Natural killer cell treated with Interleukin-12 subunit alpha and Interleukin-12 subunit beta and Interleukin-15 and Interleukin-18, amount 100 ng/mL, for 72 hours (primary cell): Measurements from ENCODE around the gene TMEM54. TPM values are rescaled to one million over a fixed set of nuclear protein-coding genes. Genes with fewer than 3 reads are reported as not detected.

Experiments used
- ATAC-seq, 2 donors: fragments of 150-1000 bp; cut with Tn5 transposase in 1 of 2; sonication (Bioruptor Pico), chemical (Tn5 transposase) in 1 of 2; 2 replicates each; pipeline ENCODE4 v1.10.0; 2021
- DNase-seq: peaks from one replicate; pipeline ENCODE4 v3.0.0; 2022; ENCODE audit warnings: low spot score
- H3K27ac Mint-ChIP-seq, 2 donors: 1 replicate in 1 of 2; 2 replicates in 1 of 2; pipeline ENCODE4 v1.8.0; 2022; ENCODE audit warnings: mixed read lengths in 2 of 2, mild to moderate bottlenecking in 1 of 2, moderate library complexity in 1 of 2
- H3K27me3 Mint-ChIP-seq, 2 donors: 1 replicate in 1 of 2; 2 replicates in 1 of 2; pipeline ENCODE4 v1.8.0; 2022; ENCODE audit warnings: mixed read lengths in 2 of 2
- H3K36me3 Mint-ChIP-seq: one replicate; pipeline ENCODE4 v1.8.0; 2022; ENCODE audit warnings: mixed read lengths
- H3K4me1 Mint-ChIP-seq, 2 donors: 1 replicate in 1 of 2; 2 replicates in 1 of 2; pipeline ENCODE4 v1.8.0; 2022; ENCODE audit warnings: low read depth in 2 of 2, mixed read lengths in 2 of 2, mild to moderate bottlenecking in 1 of 2
- H3K4me3 Mint-ChIP-seq: one replicate; pipeline ENCODE4 v1.8.0; 2022; ENCODE audit warnings: mixed read lengths
- H3K9me3 Mint-ChIP-seq: 2 replicates; pipeline ENCODE4 v1.8.0; 2022; ENCODE audit warnings: mixed read lengths
- total RNA-seq, 2 donors: library from RNA; stranded (reverse); gene quantifications; one replicate each; pipeline ENCODE4 v1.2.3, GENCODE V29; 2022

Gene TMEM54
- total RNA-seq, 2 donors from 2014 or later = 2.5 to 5.9 TPM

DNA sequence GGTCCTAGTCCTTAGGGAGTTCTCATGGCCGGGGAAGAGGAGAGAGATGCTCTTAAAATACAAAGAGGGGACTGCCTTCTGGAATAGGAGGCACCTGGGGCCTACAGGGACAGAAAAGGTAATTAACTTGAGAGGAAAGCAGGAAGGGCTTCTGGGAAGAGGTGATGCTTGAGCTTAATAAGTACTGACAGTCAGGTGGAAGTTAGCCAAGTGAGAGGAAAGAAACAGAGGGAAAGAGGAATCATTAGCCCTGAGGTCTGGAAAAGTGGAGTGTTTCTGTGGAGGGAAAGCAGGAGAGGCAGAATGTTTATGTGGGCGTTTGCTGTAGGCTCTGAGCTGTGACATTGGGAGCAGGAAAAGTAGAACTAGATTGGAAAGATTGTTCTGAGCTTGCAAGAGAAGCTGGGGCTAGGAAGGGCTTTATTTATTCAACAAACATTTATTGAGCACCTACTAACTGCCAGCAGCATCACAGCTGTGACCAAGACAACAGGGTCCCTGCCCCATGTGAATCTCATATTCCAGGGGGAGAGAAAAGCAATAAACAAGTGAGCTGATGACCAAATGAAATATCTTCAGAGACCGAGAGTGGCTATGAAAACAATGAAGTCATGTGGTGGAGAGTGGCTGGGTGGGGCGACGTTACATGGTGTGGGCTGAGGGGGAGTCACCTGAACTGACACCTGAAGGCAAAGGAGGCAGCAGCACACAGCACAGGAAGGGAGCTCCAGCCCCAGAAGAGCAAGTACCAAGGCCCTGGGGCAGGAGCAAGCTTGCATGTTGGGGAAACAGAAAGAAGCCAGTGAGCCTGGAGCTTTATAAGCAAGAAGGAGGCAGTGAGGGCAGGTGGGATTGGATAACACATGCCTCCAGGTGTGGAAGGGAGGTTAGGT lies 26.1 kb downstream of the TMEM54 start:
- peaks cover 21 to 29% of the 10 kb centered on the region in 2 donors for H3K27me3 Mint-ChIP-seq
- H3K36me3 Mint-ChIP-seq = no peaks in the 10 kb centered on the region
- DNase-seq = no peak
- ATAC-seq = no peak
- H3K27ac Mint-ChIP-seq = peak overlapping the region in 1 of 2 donors; percentile 29
- peaks cover 2 to 13% of the 10 kb centered on the region in 2 donors for H3K4me1 Mint-ChIP-seq
- H3K9me3 Mint-ChIP-seq = no peaks in the 10 kb centered on the region
- H3K4me3 Mint-ChIP-seq = no peak overlapping the region

DNA sequence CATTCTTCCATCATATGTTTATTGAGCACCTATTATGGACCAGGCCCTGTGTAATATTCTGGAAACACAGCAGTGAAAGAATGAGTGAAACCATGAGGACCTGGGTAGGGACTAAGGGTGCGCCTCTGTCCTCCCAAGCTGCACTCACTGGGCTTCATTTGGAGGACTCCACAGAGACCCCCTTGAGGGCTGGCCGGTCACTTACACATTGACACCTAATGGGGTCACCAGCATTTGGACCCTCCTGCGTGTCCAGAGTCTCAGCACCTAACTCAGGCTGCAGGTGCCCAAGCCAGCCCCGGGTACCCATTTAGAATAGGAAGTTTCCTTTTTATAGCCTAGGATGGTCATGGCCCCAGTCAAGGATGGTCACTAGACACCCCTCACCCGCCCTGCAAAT lies 27.7 kb downstream of the TMEM54 start:
- DNase-seq = no peak
- no peaks in the 10 kb centered on the region for H3K36me3 Mint-ChIP-seq
- peaks cover 33 to 38% of the 10 kb centered on the region in 2 donors for H3K27me3 Mint-ChIP-seq
- no peak overlapping the region for H3K4me3 Mint-ChIP-seq
- H3K4me1 Mint-ChIP-seq = peaks cover 11 to 21% of the 10 kb centered on the region in 2 donors
- ATAC-seq = no peak
- no peaks in the 10 kb centered on the region for H3K9me3 Mint-ChIP-seq
- H3K27ac Mint-ChIP-seq = no peak overlapping the region

DNA sequence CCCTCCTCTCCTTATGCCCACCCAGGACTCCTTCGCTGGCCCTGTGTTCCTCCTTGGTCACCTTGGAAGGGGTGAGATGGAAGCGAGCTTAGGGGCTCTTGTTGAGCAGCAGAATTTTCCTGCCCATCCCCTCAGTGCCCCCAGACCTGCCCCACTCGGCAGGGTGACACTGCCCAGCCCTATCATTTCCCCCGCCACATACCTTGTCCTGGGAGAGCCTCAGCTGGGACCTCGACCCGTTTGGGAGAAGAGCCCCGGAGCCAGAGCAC lies 29.1 kb downstream of the TMEM54 start:
- Mint-ChIP-seq H3K9me3 (no peaks in the 10 kb centered on the region), H3K27me3 (peaks cover 33 to 34% of the 10 kb centered on the region in 2 donors), H3K36me3 (no peaks in the 10 kb centered on the region), H3K27ac (no peak overlapping the region), H3K4me3 (no peak overlapping the region), H3K4me1 (peaks cover 11 to 21% of the 10 kb centered on the region in 2 donors)
- DNase-seq (no peak), ATAC-seq (no peak)

DNA sequence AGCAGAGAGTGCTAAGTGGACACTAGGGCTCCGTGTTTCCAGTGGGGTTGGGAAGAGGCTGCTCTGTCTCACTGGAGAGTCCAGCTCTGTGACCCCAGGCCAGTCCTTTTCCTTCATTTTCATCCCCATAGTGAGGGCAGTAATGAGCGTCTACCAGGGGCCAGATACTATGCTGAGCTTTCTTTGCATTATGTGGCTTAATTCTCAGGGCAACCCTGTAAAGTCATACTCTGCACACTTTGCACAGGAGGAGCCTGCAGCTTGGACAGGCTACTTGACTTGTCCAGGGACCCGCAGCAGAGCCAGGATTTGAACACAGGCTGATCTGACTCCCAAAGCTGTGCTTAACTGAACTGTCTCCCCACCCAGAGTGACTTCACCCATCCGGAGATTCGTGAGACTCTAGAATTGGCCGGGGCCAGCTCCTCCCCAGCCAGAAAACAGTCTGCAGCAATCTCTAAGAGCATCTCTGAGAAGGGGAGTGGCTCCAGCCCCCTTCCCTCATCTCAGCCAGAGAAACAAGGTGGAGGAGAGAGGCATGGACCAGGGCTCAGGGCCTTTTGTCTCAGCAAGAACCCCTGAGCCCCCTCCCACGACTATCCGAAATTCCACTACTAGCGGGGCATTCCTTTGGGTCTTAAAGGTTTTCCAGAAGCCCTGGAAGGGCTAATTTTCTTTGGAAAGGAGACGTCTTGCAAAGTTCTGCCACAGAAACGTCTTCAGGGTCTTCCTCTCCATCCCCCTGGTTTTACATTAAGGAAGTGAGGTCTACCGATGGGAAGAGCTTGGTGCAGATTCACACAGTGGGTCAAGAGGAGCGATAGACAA lies 29.6 kb downstream of the TMEM54 start:
- no peaks in the 10 kb centered on the region for H3K9me3 Mint-ChIP-seq
- DNase-seq (no peak), ATAC-seq (no peak)
- H3K36me3 Mint-ChIP-seq = no peaks in the 10 kb centered on the region
- H3K4me3 Mint-ChIP-seq = peak overlapping the region; percentile 37
- peaks cover 11 to 21% of the 10 kb centered on the region in 2 donors for H3K4me1 Mint-ChIP-seq
- H3K27me3 Mint-ChIP-seq = peaks cover 33 to 34% of the 10 kb centered on the region in 2 donors
- H3K27ac Mint-ChIP-seq = no peak overlapping the region

DNA sequence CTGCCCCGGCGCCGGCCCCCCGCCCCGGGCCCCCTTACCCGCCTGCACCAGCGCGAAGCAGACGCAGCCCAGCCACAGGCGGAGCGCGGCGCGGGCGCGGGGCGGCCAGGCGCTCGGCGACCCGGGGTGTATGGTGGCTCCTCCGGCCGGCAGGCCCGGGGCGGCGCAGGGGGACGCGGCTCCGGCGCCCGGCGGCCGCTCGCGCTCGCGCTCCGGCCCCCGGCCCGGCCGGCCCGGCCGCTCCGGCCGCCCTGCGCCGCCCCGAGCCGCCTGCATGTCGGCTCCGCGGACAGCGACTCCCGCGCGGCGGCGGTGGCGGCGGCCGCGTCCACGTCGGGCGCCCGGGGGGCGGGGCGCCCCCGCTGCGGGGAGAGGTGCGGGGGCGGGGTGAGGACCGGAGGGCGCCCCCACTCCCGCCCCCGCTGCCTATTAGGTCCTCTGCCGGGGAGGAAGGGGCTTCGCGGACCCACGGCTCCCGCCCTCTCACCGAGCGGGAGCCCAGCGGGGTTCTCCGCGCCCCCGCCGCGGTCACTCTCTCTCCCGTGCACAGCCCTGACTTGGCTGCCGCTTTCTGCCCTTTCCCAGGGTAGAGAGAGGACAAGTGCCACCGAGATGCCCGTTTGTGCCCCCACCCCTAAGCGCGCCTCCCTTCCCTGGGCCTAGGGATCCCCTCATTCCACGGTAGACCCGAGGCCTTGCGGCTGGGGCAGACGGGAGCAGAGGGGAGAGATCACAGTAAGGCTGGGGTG lies 30.4 kb downstream of the TMEM54 start, which contains the start of gene FNDC5:
Gene FNDC5, minus strand, starts transcription at position 298 of the 749 bp plus-strand sequence.
- ATAC-seq (peak; percentile 28 to 54), DNase-seq (no peak)
- Mint-ChIP-seq H3K9me3 (no peaks in the 10 kb centered on the region), H3K4me1 (peaks cover 11 to 21% of the 10 kb centered on the region in 2 donors), H3K27ac (peak within 1 kb of the TSS in 1 of 2 donors; percentile 3), H3K27me3 (peaks cover 30 to 34% of the 10 kb centered on the region in 2 donors), H3K4me3 (peak within 1 kb of the TSS; percentile 73), H3K36me3 (no peaks in the 10 kb centered on the region)

DNA sequence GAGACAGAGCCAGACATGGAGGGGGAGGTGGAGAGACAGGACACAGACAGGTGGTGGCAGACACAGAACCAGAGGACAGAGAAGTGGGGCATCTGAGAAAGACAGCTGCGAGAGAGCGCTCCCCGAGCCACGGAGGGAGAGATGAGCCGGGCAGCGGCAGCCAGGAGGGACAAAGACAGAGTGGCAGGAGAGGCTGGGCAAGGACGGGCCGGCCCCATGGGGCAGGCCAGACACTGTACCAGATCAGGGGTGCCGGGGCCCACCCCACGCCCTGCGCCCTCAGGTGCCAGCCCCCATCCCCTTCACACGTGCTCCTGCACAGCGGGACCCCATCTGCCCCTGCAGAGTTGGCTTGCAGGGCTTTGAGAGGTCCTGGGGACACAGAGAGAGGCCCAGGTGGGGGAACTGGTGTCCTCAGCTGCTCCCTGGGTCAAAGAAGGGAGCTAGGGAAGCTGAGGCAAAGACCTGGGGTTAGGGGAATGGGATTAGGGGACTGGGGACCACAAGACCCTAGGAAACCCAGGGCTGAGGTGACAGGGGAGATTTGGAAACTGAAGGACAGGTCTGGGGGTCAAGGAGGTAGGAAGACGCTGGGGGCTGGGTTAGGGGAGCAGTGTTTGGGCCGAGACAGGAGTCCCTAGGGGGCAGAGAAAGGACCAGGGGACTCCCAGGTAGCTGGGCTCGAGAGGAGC lies 31.1 kb downstream of the TMEM54 start:
- ATAC-seq = peak in 1 of 2 donors; percentile 5

DNA sequence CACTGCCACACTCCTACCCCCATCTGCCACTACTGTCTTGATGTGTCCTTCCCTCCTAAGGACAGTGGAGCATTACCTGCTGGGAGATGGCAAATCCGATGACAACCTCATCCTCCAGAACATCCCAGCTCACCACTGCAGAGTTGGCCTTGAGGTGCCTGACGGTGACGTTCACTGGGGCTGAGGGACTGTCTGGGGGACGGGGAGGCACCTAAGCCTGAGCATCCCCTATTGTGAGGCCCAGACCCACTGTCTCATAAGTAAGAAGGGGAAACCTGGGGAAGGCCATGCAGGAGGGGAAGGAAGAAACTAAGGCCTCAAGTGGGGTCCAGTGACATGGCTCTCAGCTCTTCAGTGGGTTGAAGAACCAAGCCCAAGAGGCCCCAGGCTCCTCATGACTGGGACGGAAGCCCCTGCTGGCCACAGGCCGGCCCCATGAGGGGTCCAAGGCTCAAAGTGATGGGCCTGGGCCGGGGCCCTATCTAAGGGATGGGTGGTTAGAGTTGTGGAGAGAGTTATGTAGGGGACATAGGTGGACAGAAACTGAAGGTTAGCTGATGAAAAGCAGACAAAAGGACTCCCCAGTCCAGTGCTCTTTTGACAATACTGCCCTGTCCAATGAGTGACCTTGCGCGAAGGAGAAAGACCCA lies 32.3 kb downstream of the TMEM54 start:
- Mint-ChIP-seq H3K27ac (peak overlapping the region in 1 of 2 donors; percentile 3), H3K9me3 (no peaks in the 10 kb centered on the region), H3K4me3 (peak overlapping the region; percentile 73), H3K36me3 (no peaks in the 10 kb centered on the region), H3K4me1 (peaks cover 11 to 15% of the 10 kb centered on the region in 2 donors), H3K27me3 (peaks cover 15 to 23% of the 10 kb centered on the region in 2 donors)
- no peak for DNase-seq
- ATAC-seq = no peak

More for the DNA sequence above, 31.1 kb downstream of the TMEM54 start:
- H3K4me1 Mint-ChIP-seq = peaks cover 11 to 18% of the 10 kb centered on the region in 2 donors
- H3K27ac Mint-ChIP-seq = peak overlapping the region in 1 of 2 donors; percentile 3
- H3K27me3 Mint-ChIP-seq = peaks cover 23 to 28% of the 10 kb centered on the region in 2 donors
- H3K36me3 Mint-ChIP-seq = no peaks in the 10 kb centered on the region
- H3K4me3 Mint-ChIP-seq = peak overlapping the region; percentile 73
- H3K9me3 Mint-ChIP-seq = no peaks in the 10 kb centered on the region
- DNase-seq = no peak

DNA sequence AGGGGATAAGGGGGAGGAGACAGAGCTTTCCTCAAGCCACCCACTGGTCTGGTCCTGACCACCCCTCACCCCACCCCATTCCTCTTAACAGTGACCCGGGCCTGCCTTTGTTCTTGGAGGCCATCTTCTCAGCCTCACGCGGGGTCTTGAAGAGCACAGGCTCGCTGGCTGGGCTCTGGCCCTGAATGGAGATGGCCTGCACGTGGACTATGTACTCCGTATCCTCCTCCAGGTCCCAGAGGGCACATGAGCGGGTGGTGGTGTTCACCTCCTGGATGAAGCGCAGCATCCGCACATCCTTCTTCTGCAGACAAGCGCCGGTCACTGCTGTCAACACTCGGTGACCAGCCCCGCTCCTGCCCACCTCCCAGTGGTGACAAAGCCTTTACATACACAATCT lies 33.1 kb downstream of the TMEM54 start:
- ATAC-seq (no peak), DNase-seq (no peak)
- no peak overlapping the region for H3K27ac Mint-ChIP-seq
- H3K4me3 Mint-ChIP-seq = no peak overlapping the region
- peaks cover 15 to 23% of the 10 kb centered on the region in 2 donors for H3K27me3 Mint-ChIP-seq
- no peaks in the 10 kb centered on the region for H3K9me3 Mint-ChIP-seq
- H3K4me1 Mint-ChIP-seq = peaks cover 11 to 17% of the 10 kb centered on the region in 2 donors
- H3K36me3 Mint-ChIP-seq = no peaks in the 10 kb centered on the region

DNA sequence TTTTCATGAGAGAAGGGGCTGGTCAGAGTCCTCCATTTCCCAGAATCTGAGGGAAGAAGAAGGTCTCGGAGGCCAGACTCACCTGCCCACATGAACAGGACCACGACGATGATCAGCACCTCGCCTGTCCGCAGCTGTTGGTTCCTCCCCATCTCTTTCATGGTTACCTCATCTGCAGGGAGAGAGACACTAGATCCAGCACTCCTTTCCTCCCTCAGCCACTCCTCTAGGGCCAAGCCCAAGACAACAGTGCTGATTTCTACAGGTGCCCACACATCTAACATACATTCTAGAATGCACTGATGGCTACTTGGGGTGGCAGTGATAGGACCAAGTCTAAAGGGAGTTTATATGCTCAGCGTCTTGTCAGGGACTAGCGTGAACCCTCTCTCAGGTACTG lies 33.5 kb downstream of the TMEM54 start:
- H3K4me1 Mint-ChIP-seq = peaks cover 11 to 17% of the 10 kb centered on the region in 2 donors
- H3K4me3 Mint-ChIP-seq = no peak overlapping the region
- DNase-seq (no peak), ATAC-seq (no peak)
- H3K27me3 Mint-ChIP-seq = peaks cover 15 to 21% of the 10 kb centered on the region in 2 donors
- H3K27ac Mint-ChIP-seq = no peak overlapping the region
- H3K9me3 Mint-ChIP-seq = no peaks in the 10 kb centered on the region
- no peaks in the 10 kb centered on the region for H3K36me3 Mint-ChIP-seq

DNA sequence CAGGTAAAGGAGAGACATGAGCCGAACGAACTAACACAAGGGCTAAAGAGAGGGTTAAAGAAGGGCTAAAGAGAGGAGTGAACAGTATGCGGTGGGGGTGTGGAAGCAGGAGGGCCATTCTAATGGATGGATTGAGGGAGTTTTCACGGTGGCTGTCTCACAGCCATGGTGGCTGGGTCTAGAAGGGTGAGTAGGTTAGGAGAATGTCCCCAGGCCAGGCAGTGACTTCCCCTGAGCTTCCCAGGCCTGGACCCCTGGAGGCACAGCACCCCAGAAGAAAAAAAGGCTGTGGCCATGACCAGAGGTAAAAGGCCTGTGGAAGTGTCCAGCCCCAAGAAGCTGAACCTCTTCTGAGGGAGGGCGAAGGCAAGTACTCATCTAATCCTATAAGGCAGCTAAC lies 34.0 kb downstream of the TMEM54 start:
- Mint-ChIP-seq H3K4me1 (peaks cover 11 to 15% of the 10 kb centered on the region in 2 donors), H3K27ac (peak overlapping the region in 1 of 2 donors; percentile 23), H3K36me3 (no peaks in the 10 kb centered on the region), H3K27me3 (peaks cover 15 to 20% of the 10 kb centered on the region in 2 donors), H3K4me3 (no peak overlapping the region), H3K9me3 (no peaks in the 10 kb centered on the region)
- no peak for DNase-seq
- ATAC-seq = no peak

DNA sequence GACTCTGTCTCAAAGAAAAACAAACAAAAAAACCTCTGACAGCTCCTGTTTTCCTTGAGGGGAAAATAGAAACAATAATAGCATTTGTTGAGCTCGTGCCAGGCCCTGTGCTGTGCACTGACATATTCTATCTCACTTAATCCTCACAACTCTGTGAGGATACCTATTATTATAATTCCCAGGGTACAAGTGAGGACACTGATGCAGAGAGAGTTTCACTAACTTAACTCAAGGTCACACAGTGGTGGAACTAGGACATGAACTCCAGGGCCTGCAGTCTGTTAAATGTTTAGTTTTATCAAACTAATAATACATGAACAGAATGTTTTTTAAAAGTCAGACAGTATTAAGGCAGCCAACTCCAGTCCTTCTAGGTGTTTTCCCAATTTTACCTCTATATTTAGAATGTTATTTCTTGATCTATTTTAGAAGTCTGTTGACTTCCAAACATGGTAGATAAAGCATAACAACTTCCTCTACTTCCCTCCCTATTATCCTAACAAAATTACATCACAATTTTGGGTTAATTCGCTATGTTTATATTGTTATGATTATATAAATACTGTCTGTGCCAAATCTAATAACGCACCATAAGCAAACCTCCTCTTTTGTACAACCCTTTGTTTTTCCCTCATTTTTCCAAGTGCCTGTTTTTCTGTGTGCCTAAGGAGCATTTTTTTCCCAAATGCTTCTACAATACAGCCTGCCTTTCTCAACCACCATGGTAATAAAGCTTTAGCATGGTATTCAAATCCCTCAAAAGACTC lies 35.4 kb downstream of the TMEM54 start:
- peaks cover 11 to 15% of the 10 kb centered on the region in 2 donors for H3K27me3 Mint-ChIP-seq
- H3K4me3 Mint-ChIP-seq = no peak overlapping the region
- peaks cover 11 to 12% of the 10 kb centered on the region in 2 donors for H3K4me1 Mint-ChIP-seq
- no peak overlapping the region for H3K27ac Mint-ChIP-seq
- no peaks in the 10 kb centered on the region for H3K9me3 Mint-ChIP-seq
- H3K36me3 Mint-ChIP-seq = no peaks in the 10 kb centered on the region
- no peak for ATAC-seq
- no peak for DNase-seq
